HepG2 (cell line): ENCODE results near the gene SLC26A3. TPM values are rescaled to one million over a fixed set of nuclear protein-coding genes. Genes with fewer than 3 reads are reported as not detected.
A peak's percentile ranks its signal among the peaks of the same experiment; 100 is the strongest.

ENCODE experiments used
- ATAC-seq: fragments of 200-7000 bp; cut with Tn5 transposase; 3 replicates; pipeline ENCODE4 v1.9.1; 2020; ENCODE audit warnings: mild to moderate bottlenecking, moderate library complexity
- BruUV-seq: library from RNA; stranded (reverse); fragments of 400-500 nt; replicated peaks from 2 replicates; lab custom pipeline; 2021; lab: Mats Ljungman, UMichigan
- CTCF ChIA-PET: fragments of 300-600 bp; formaldehyde crosslinking; extraction: SDS; loops from one replicate; lab custom pipeline; 2021; ENCODE audit warnings: low total read pairs, inconsistent platforms, low intra/inter-chr PET ratio; lab: Yijun Ruan, JAX
- POLR2A ChIA-PET: fragments of 350-600 bp; sonication (Branson Sonifier 250); formaldehyde crosslinking; loops from one replicate; lab custom pipeline; 2020; ENCODE audit warnings: antibody characterized with exemption, inconsistent platforms; lab: Yijun Ruan, JAX
- DNase-seq: peaks from one replicate; pipeline ENCODE4 v3.0.0-alpha.2; 2015; ENCODE audit warnings: low spot score
- FAIRE-seq: peaks from 3 replicates; lab custom pipeline; 2011; peaks lifted over from hg19 to GRCh38; lab: Jason Lieb, UNC
- H2AFZ ChIP-seq: one replicate; pipeline ENCODE4 v1.6.1; 2011; ENCODE audit warnings: low read length, inconsistent platforms
- H3K27ac ChIP-seq: fragments of 300-600 bp; 3 replicates; pipeline ENCODE4 v1.8.0; 2011; ENCODE audit warnings: mixed run types, mild to moderate bottlenecking, mixed read lengths, low read length, inconsistent platforms; ENCODE audit not compliant: insufficient read depth; ENCODE audit errors: extremely low read length
- H3K27me3 ChIP-seq, 2 experiments: fragments of 200-600 bp in 1 of 2; 2 replicates in 1 of 2; 3 replicates in 1 of 2; pipeline versions ENCODE4 v1.6.0 to v1.8.0; 2011; ENCODE audit warnings: low read length in 2 of 2, mild to moderate bottlenecking in 2 of 2, moderate library complexity in 2 of 2, inconsistent platforms in 1 of 2; ENCODE audit not compliant: insufficient read depth in 2 of 2, control insufficient read depth in 1 of 2
- H3K36me3 ChIP-seq, 2 experiments: fragments of 200-600 bp in 1 of 2; replicated peaks in 1 of 2; 2 replicates in 1 of 2; 3 replicates in 1 of 2; pipeline versions ENCODE4 v1.5.1 to v1.8.0; 2011; ENCODE audit warnings: low read length in 2 of 2, inconsistent platforms in 1 of 2; ENCODE audit not compliant: insufficient read depth in 2 of 2, control insufficient read depth in 1 of 2
- H3K4me1 ChIP-seq: 2 replicates; pipeline ENCODE4 v1.5.1; 2012; ENCODE audit warnings: low read length, inconsistent platforms; ENCODE audit not compliant: insufficient read depth
- H3K4me2 ChIP-seq: 2 replicates; pipeline ENCODE4 v1.6.0; 2011; ENCODE audit warnings: low read depth, low read length, inconsistent platforms
- H3K4me3 ChIP-seq, 3 experiments: fragments of 200-600 bp in 1 of 3; sonication (generic), shearing (Covaris generic) in 1 of 3; replicated peaks in 1 of 3; 2 replicates each; pipeline ENCODE4 v1.5.1; 2011 to 2016; ENCODE audit warnings: low read length in 3 of 3, inconsistent platforms in 2 of 3, low read depth in 2 of 3, mild to moderate bottlenecking in 2 of 3, control low read depth in 1 of 3, mixed read lengths in 1 of 3; ENCODE audit not compliant: insufficient read depth in 1 of 3
- H3K79me2 ChIP-seq: one replicate; pipeline ENCODE4 v1.6.1; 2011; ENCODE audit warnings: low read length, inconsistent platforms; ENCODE audit not compliant: insufficient read depth
- H3K9ac ChIP-seq: 2 replicates; pipeline ENCODE4 v1.6.0; 2011; ENCODE audit warnings: mild to moderate bottlenecking, low read depth, low read length, inconsistent platforms; ENCODE audit not compliant: insufficient read depth
- H3K9me3 ChIP-seq: 2 replicates; pipeline ENCODE4 v1.5.1; 2012; ENCODE audit warnings: mild to moderate bottlenecking, low read length
- H4K20me1 ChIP-seq: 2 replicates; pipeline ENCODE4 v1.6.0; 2011; ENCODE audit warnings: inconsistent platforms, mild to moderate bottlenecking, low read length, moderate library complexity; ENCODE audit not compliant: insufficient read depth
- CTCF ChIP-seq: sonication (generic); formaldehyde crosslinking; IDR thresholded peaks from 2 replicates; pipeline ENCODE4 v1.5.0; 2020; ENCODE audit warnings: mild to moderate bottlenecking, missing genetic modification reagents, moderate library complexity
- FOXA3 ChIP-seq: IDR thresholded peaks from 2 replicates; pipeline ENCODE4 v1.6.1; 2016; ENCODE audit warnings: missing genetic modification reagents, missing compliant biosample characterization
- ISX ChIP-seq: sonication (generic); formaldehyde crosslinking; conservative IDR thresholded peaks from 2 replicates; pipeline ENCODE4 v1.5.0; 2020; ENCODE audit warnings: missing genetic modification reagents
- RAD21 ChIP-seq: fragments of 450-650 bp; formaldehyde crosslinking; IDR thresholded peaks from 2 replicates; pipeline ENCODE4 v1.5.0; 2020; ENCODE audit warnings: mild to moderate bottlenecking
- REXO4 ChIP-seq: sonication (generic); formaldehyde crosslinking; IDR thresholded peaks from 2 replicates; pipeline ENCODE4 v1.8.0; 2022; ENCODE audit warnings: missing genetic modification reagents, mild to moderate bottlenecking, borderline replicate concordance
- SMC3 ChIP-seq: IDR thresholded peaks from 2 replicates; pipeline ENCODE4 v1.6.1; 2011; ENCODE audit warnings: low read length, improper control_type of control experiment
- STAG1 ChIP-seq: sonication (generic); formaldehyde crosslinking; IDR thresholded peaks from 2 replicates; pipeline ENCODE4 v1.4.0; 2020; ENCODE audit warnings: missing genetic modification reagents
- WGBS: methylation state at CpG from one replicate; pipeline ENCODE4 v1.1.6; 2017; ENCODE audit warnings: low lambda C conversion rate; 5-methylcytosine and 5-hydroxymethylcytosine counted together
- in situ Hi-C: cut with HindIII; loops from 2 replicates; pipeline ENCODE4 v1.10.0; 2017; ENCODE audit warnings: low pct_unique_long_range_greater_than_20kb; ENCODE audit not compliant: extremely low pct_ligation_motif_present
- intact Hi-C: fragments of 100-400 bp; cut with micrococcal nuclease; formaldehyde crosslinking; loops from one replicate; pipeline ENCODE4 v1.10.0; 2022; ENCODE audit not compliant: unreplicated experiment
- polyA plus RNA-seq, 8 experiments: library from polyadenylated mRNA; depleted of rRNA in 3 of 8; stranded (reverse) in 7 of 8; unstranded in 1 of 8; fragments of >200 nt; fragmentation: Illumina TruSeq in 4 of 8; extraction: Trizol in 4 of 8; gene quantifications; 2 replicates each; pipeline versions ENCODE4 v1.2.1 to v1.2.3, GENCODE V29; 2011 to 2016; ENCODE audit warnings: low read depth in 4 of 8, missing spikeins in 1 of 8, mixed read lengths in 1 of 8; ENCODE audit not compliant: insufficient read depth in 1 of 8
- total RNA-seq, 5 experiments: library from RNA; depleted of rRNA; stranded (reverse); fragments of >200 nt; fragmentation: Illumina TruSeq; extraction: Trizol; gene quantifications; 2 replicates each; pipeline ENCODE4 v1.2.3, GENCODE V29; 2016; ENCODE audit warnings: low read depth in 1 of 5
- TF ChIP-seq, protein P1 (sequence below): sonication (generic); formaldehyde crosslinking; IDR thresholded peaks from 2 replicates; pipeline ENCODE4 v1.9.0; 2021; ENCODE audit warnings: missing genetic modification reagents, borderline replicate concordance

The SLC26A3 gene
- total and polyA plus RNA-seq, 2 of the 13 experiments (the other 11 are each of a cell fraction or from before 2014, with no cell fraction given), result 0.11 to 0.30 TPM

GRCh38 chr7:107725138-107725740, 77.8 kb downstream of the SLC26A3 start:
- FAIRE-seq, result peak; percentile 74
- Histone ChIP-seq H3K79me2 (no peaks in the 10 kb centered on the region), H3K36me3 (no peaks in the 10 kb centered on the region), H3K27ac (no peak overlapping the region), H3K9me3 (no peaks in the 10 kb centered on the region), H3K4me3 (no peak overlapping the region), H3K27me3 (no peaks in the 10 kb centered on the region; a peak in 1 of 5 replicates), H2AFZ (no peak overlapping the region)
- POLR2A ChIA-PET, result no interaction called here
- in situ Hi-C loops (loop anchor here (25.0 kb wide), 1 partner anchor 387 kb away; no protein-coding TSS in a partner anchor), intact Hi-C loops (loop anchor here (1.0 to 10.0 kb wide), 6 partner anchors 143 to 930 kb away; partner anchors contain the start of gene BCAP29)
- no TSS peak for BruUV-seq
- TF ChIP-seq, protein P1, sequence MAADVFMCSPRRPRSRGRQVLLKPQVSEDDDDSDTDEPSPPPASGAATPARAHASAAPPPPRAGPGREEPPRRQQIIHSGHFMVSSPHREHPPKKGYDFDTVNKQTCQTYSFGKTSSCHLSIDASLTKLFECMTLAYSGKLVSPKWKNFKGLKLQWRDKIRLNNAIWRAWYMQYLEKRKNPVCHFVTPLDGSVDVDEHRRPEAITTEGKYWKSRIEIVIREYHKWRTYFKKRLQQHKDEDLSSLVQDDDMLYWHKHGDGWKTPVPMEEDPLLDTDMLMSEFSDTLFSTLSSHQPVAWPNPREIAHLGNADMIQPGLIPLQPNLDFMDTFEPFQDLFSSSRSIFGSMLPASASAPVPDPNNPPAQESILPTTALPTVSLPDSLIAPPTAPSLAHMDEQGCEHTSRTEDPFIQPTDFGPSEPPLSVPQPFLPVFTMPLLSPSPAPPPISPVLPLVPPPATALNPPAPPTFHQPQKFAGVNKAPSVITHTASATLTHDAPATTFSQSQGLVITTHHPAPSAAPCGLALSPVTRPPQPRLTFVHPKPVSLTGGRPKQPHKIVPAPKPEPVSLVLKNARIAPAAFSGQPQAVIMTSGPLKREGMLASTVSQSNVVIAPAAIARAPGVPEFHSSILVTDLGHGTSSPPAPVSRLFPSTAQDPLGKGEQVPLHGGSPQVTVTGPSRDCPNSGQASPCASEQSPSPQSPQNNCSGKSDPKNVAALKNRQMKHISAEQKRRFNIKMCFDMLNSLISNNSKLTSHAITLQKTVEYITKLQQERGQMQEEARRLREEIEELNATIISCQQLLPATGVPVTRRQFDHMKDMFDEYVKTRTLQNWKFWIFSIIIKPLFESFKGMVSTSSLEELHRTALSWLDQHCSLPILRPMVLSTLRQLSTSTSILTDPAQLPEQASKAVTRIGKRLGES (CRISPR knock-in tag), result no peak
- no peak for TF ChIP-seq REXO4 (CRISPR knock-in tag)
- TF ChIP-seq RAD21 (CRISPR knock-in tag), result peak; percentile 35; the same call in 1 of the 2 replicates
- TF ChIP-seq SMC3, result peak; percentile 80
- peak; percentile 73 for TF ChIP-seq CTCF
- peak; percentile 80 for TF ChIP-seq STAG1
- 0 out of 2 replicates have a peak, but pooled peaks have one; percentile 11 for TF ChIP-seq FOXA3
- no peak for TF ChIP-seq ISX (CRISPR knock-in tag)
- TF ChIP-seq, all 625 proteins: peak for 5
- CTCF ChIA-PET, result interaction anchor here (1.5 to 1.7 kb wide), 2 partner anchors 154 to 262 kb away, joined by 3 to 16 read pairs; no protein-coding TSS in a partner anchor
- H3K4me2 ChIP-seq, result no peak overlapping the region
- no peak overlapping the region for H3K9ac ChIP-seq
- H3K4me1 ChIP-seq, result no peaks in the 10 kb centered on the region
- ATAC-seq (no peak), DNase-seq (peak; percentile 52)
- no peaks in the 10 kb centered on the region for H4K20me1 ChIP-seq
- WGBS, result 13% methylated on average over 4 of the region's 4 CpGs
